Esophagus (tissue), 2 donors: Measurements from ENCODE around the gene PDLIM7. TPM values are rescaled to one million over a fixed set of nuclear protein-coding genes. Genes with fewer than 3 reads are reported as not detected.

Experiments
- H3K27ac ChIP-seq, 2 donors: one replicate each; pipeline ENCODE4 v1.5.1; 2013; ENCODE audit warnings: low read depth in 2 of 2, mild to moderate bottlenecking in 2 of 2, inconsistent platforms in 1 of 2, low read length in 1 of 2, moderate library complexity in 1 of 2
- H3K27me3 ChIP-seq, 2 donors: one replicate each; pipeline ENCODE4 v1.6.1; 2013; ENCODE audit warnings: low read length in 2 of 2, control low read depth in 1 of 2, mild to moderate bottlenecking in 1 of 2; ENCODE audit not compliant: insufficient read depth in 2 of 2, control insufficient read depth in 1 of 2
- H3K36me3 ChIP-seq, 2 donors: one replicate each; pipeline ENCODE4 v1.6.1; 2013; ENCODE audit warnings: low read length in 1 of 2; ENCODE audit not compliant: control insufficient read depth in 2 of 2, insufficient read depth in 2 of 2
- H3K4me1 ChIP-seq, 2 donors: one replicate each; pipeline ENCODE4 v1.6.1; 2013; ENCODE audit warnings: low read length in 1 of 2; ENCODE audit not compliant: control insufficient read depth in 2 of 2, insufficient read depth in 2 of 2
- H3K4me3 ChIP-seq, 2 donors: one replicate each; pipeline ENCODE4 v1.5.1; 2013; ENCODE audit warnings: low read length in 2 of 2, mild to moderate bottlenecking in 2 of 2, low read depth in 1 of 2, moderate library complexity in 1 of 2
- H3K9me3 ChIP-seq, 2 donors: one replicate each; pipeline ENCODE4 v1.6.1; 2013; ENCODE audit warnings: mild to moderate bottlenecking in 2 of 2, low read depth in 1 of 2, low read length in 1 of 2, moderate library complexity in 1 of 2; ENCODE audit not compliant: control insufficient read depth in 2 of 2, insufficient read depth in 1 of 2
- WGBS, 2 donors: extraction: QIAGEN DNeasy Blood & Tissue Kit; methylation state at CpG; one replicate each; pipeline ENCODE4 v1.1.7; 2013; 5-methylcytosine and 5-hydroxymethylcytosine counted together
- polyA plus RNA-seq, 2 donors: library from polyadenylated mRNA; stranded (reverse); fragments of 200-250 nt; gene quantifications; one replicate each; pipeline ENCODE4 v1.2.3, GENCODE V29; 2013
- donor health status: healthy with polysubstance abuse.
- donor health status: Bipolar disorder and iron deficiency.

PDLIM7 gene
- polyA plus RNA-seq, 2 donors, result 65.4 to 102 TPM

- Histone ChIP-seq H3K27ac (peak overlapping the region; percentile 81 to 84), H3K4me3 (peak overlapping the region; percentile 49 to 59), H3K27me3 (no peaks in the 10 kb centered on the region), H3K36me3 (peaks cover 0 to 3% of the 10 kb centered on the region in 2 donors), H3K4me1 (peaks cover under 1 to 26% of the 10 kb centered on the region in 2 donors), H3K9me3 (no peaks in the 10 kb centered on the region)
- 0% methylated on average over 72 to 84 of the region's 84 CpGs for WGBS, 2 donors
Measured at GRCh38 chr5:177454397-177455035, 42.9 kb downstream of the PDLIM7 start.

GRCh38 chr5:177453852-177454396 lies 43.5 kb downstream of the PDLIM7 start:
- H3K4me1 ChIP-seq, result peaks cover 3 to 31% of the 10 kb centered on the region in 2 donors
- H3K27me3 ChIP-seq, result no peaks in the 10 kb centered on the region
- WGBS, 2 donors, result 7 to 18% methylated on average over 15 to 31 of the region's 31 CpGs
- peak overlapping the region; percentile 71 to 72 for H3K27ac ChIP-seq
- H3K9me3 ChIP-seq, result no peaks in the 10 kb centered on the region
- peak overlapping the region; percentile 49 to 59 for H3K4me3 ChIP-seq
- peaks cover 0 to 3% of the 10 kb centered on the region in 2 donors for H3K36me3 ChIP-seq

- Histone ChIP-seq H3K36me3 (no peaks in the 10 kb centered on the region), H3K27me3 (no peaks in the 10 kb centered on the region), H3K9me3 (no peaks in the 10 kb centered on the region), H3K4me1 (peaks cover 3 to 32% of the 10 kb centered on the region in 2 donors), H3K4me3 (no peak overlapping the region), H3K27ac (no peak overlapping the region)
- 62 to 71% methylated on average over 15 to 17 of the region's 17 CpGs for WGBS, 2 donors
Measured at GRCh38 chr5:177452688-177453638, 44.4 kb downstream of the PDLIM7 start.

GRCh38 chr5:177450667-177451424 lies 46.6 kb downstream of the PDLIM7 start:
- Histone ChIP-seq H3K27me3 (no peaks in the 10 kb centered on the region), H3K36me3 (no peaks in the 10 kb centered on the region), H3K27ac (no peak overlapping the region), H3K4me1 (peaks cover 6 to 45% of the 10 kb centered on the region in 2 donors), H3K4me3 (no peak overlapping the region), H3K9me3 (no peaks in the 10 kb centered on the region)
- 84 to 89% methylated on average over 10 of the region's 10 CpGs for WGBS, 2 donors

GRCh38 chr5:177449140-177450061 lies 48.0 kb downstream of the PDLIM7 start:
- H3K36me3 ChIP-seq, result no peaks in the 10 kb centered on the region
- H3K27ac ChIP-seq, result no peak overlapping the region
- no peaks in the 10 kb centered on the region for H3K9me3 ChIP-seq
- no peaks in the 10 kb centered on the region for H3K27me3 ChIP-seq
- WGBS, 2 donors, result 69 to 77% methylated on average over 18 of the region's 18 CpGs
- peaks cover 6 to 41% of the 10 kb centered on the region in 2 donors for H3K4me1 ChIP-seq
- no peak overlapping the region for H3K4me3 ChIP-seq

GRCh38 chr5:177448244-177448950 lies 49.0 kb downstream of the PDLIM7 start:
- 68 to 74% methylated on average over 6 of the region's 6 CpGs for WGBS, 2 donors
- Histone ChIP-seq H3K36me3 (no peaks in the 10 kb centered on the region), H3K4me1 (peaks cover 6 to 38% of the 10 kb centered on the region in 2 donors), H3K9me3 (no peaks in the 10 kb centered on the region), H3K27me3 (no peaks in the 10 kb centered on the region), H3K27ac (no peak overlapping the region), H3K4me3 (no peak overlapping the region)

- peaks cover 6 to 32% of the 10 kb centered on the region in 2 donors for H3K4me1 ChIP-seq
- no peak overlapping the region for H3K27ac ChIP-seq
- peak overlapping the region in 1 of 2 donors; percentile 67 for H3K4me3 ChIP-seq
Measured at GRCh38 chr5:177447611-177448243, 49.7 kb downstream of the PDLIM7 start.

GRCh38 chr5:177447066-177447610 lies 50.3 kb downstream of the PDLIM7 start:
- Histone ChIP-seq H3K4me3 (peak overlapping the region; percentile 56 to 67), H3K27me3 (no peaks in the 10 kb centered on the region), H3K4me1 (peaks cover 6 to 30% of the 10 kb centered on the region in 2 donors), H3K27ac (no peak overlapping the region), H3K36me3 (peaks cover 0 to under 1% of the 10 kb centered on the region in 2 donors), H3K9me3 (no peaks in the 10 kb centered on the region)
- WGBS, 2 donors, result 1% methylated on average over 18 to 50 of the region's 52 CpGs

More at GRCh38 chr5:177447611-177448243, 49.7 kb downstream of the PDLIM7 start:
- Histone ChIP-seq H3K27me3 (no peaks in the 10 kb centered on the region), H3K9me3 (no peaks in the 10 kb centered on the region), H3K36me3 (no peaks in the 10 kb centered on the region)
- 6 to 9% methylated on average over 20 to 23 of the region's 23 CpGs for WGBS, 2 donors
